Colonic mucosa (tissue), 4 donors: ENCODE data around the gene RUNX2. TPM values are rescaled to one million over a fixed set of nuclear protein-coding genes. Genes with fewer than 3 reads are reported as not detected.
"Not testable (repeated sequence)": the region's sequence is repeated elsewhere in the genome, so short reads cannot be mapped to it uniquely, and the experiment has no call there.

ENCODE experiments used
- DNase-seq: peaks from one replicate; pipeline ENCODE4 v3.0.0-alpha.2; 2020
- H3K27ac ChIP-seq: fragments of 200-600 bp; one replicate; pipeline ENCODE4 v1.8.0; 2021
- H3K27me3 ChIP-seq: fragments of 200-600 bp; one replicate; pipeline ENCODE4 v1.8.0; 2021
- H3K36me3 ChIP-seq: fragments of 200-600 bp; one replicate; pipeline ENCODE4 v1.8.0; 2021
- H3K4me1 ChIP-seq: fragments of 200-600 bp; one replicate; pipeline ENCODE4 v1.8.0; 2021; ENCODE audit warnings: mild to moderate bottlenecking
- H3K4me3 ChIP-seq: fragments of 200-600 bp; one replicate; pipeline ENCODE4 v1.8.0; 2021
- H3K9ac ChIP-seq, 2 donors: one replicate each; pipeline ENCODE4 v1.7.0; 2013; ENCODE audit warnings: control low read depth in 2 of 2, low read depth in 2 of 2, low read length in 2 of 2
- H3K9me3 ChIP-seq: fragments of 200-600 bp; one replicate; pipeline ENCODE4 v1.8.0; 2021
- CTCF ChIP-seq: fragments of 200-600 bp; IDR thresholded peaks from one replicate; pipeline ENCODE4 v1.8.0; 2022; ENCODE audit warnings: antibody characterized with exemption, mild to moderate bottlenecking
- intact Hi-C: fragments of 100-400 bp; cut with DNase I; formaldehyde crosslinking; loops from one replicate; pipeline ENCODE4 v1.14.1; 2022
- total RNA-seq, 2 donors: library from RNA; stranded (reverse); fragmentation: NEBNext Ultra II Directional in 1 of 2; extraction: Animal tissue kit (Norgen Biotek cat#: 25700) in 1 of 2; gene quantifications; one replicate each; pipeline ENCODE4 v1.2.1, GENCODE V29; 2021
- donor health status: healthy.
- donor health status: DM: no; HTN: no; CAD: no.
- donor health status: DM: no; HTN: no; CAD: no.

Gene RUNX2
- total RNA-seq, 2 donors from 2014 or later: 1.7 to 2.6 TPM

GRCh38 chr6:45460166-45460565, 132.0 kb downstream of the RUNX2 start:
- Histone ChIP-seq H3K4me1 (no peaks in the 10 kb centered on the region), H3K27ac (no peak overlapping the region), H3K27me3 (no peaks in the 10 kb centered on the region), H3K9me3 (no peaks in the 10 kb centered on the region), H3K36me3 (no peaks in the 10 kb centered on the region), H3K9ac (no peak overlapping the region), H3K4me3 (no peak overlapping the region)
- no peak for TF ChIP-seq CTCF
- intact Hi-C loops: no loop called here
- DNase-seq: no peak

- intact Hi-C loops: no loop called here
- H3K4me1 ChIP-seq: no peaks in the 10 kb centered on the region
- H3K27me3 ChIP-seq: no peaks in the 10 kb centered on the region
- no peak for TF ChIP-seq CTCF
- H3K9ac ChIP-seq: no peak overlapping the region
- no peak overlapping the region for H3K27ac ChIP-seq
- H3K4me3 ChIP-seq: no peak overlapping the region
- no peaks in the 10 kb centered on the region for H3K36me3 ChIP-seq
- no peak for DNase-seq
- no peaks in the 10 kb centered on the region for H3K9me3 ChIP-seq
Observed at GRCh38 chr6:45461486-45461885, 133.4 kb downstream of the RUNX2 start.

GRCh38 chr6:45462190-45463134, 134.3 kb downstream of the RUNX2 start:
- Histone ChIP-seq H3K4me3 (no peak overlapping the region), H3K4me1 (no peaks in the 10 kb centered on the region), H3K27ac (no peak overlapping the region), H3K9ac (no peak overlapping the region), H3K9me3 (no peaks in the 10 kb centered on the region), H3K36me3 (no peaks in the 10 kb centered on the region), H3K27me3 (no peaks in the 10 kb centered on the region)
- intact Hi-C loops: no loop called here
- no peak for TF ChIP-seq CTCF
- DNase-seq: no peak

GRCh38 chr6:45464685-45465084, 136.6 kb downstream of the RUNX2 start:
- no peak overlapping the region for H3K4me3 ChIP-seq
- no peak overlapping the region for H3K9ac ChIP-seq
- H3K27me3 ChIP-seq: no peaks in the 10 kb centered on the region
- no peak for DNase-seq
- no peaks in the 10 kb centered on the region for H3K4me1 ChIP-seq
- H3K36me3 ChIP-seq: no peaks in the 10 kb centered on the region
- TF ChIP-seq CTCF: no peak
- intact Hi-C loops: no loop called here
- no peaks in the 10 kb centered on the region for H3K9me3 ChIP-seq
- H3K27ac ChIP-seq: no peak overlapping the region

- no peak overlapping the region for H3K9ac ChIP-seq
- H3K4me1 ChIP-seq: no peaks in the 10 kb centered on the region
- no peaks in the 10 kb centered on the region for H3K27me3 ChIP-seq
- H3K27ac ChIP-seq: no peak overlapping the region
- TF ChIP-seq CTCF: no peak
- H3K9me3 ChIP-seq: no peaks in the 10 kb centered on the region
- DNase-seq: no peak
- H3K36me3 ChIP-seq: no peaks in the 10 kb centered on the region
- intact Hi-C loops: no loop called here
- H3K4me3 ChIP-seq: no peak overlapping the region
Observed at GRCh38 chr6:45466686-45467085, 138.6 kb downstream of the RUNX2 start.

GRCh38 chr6:45467417-45467816, 139.3 kb downstream of the RUNX2 start:
- H3K9ac ChIP-seq, H3K9me3 ChIP-seq, H3K36me3 ChIP-seq, H3K4me1 ChIP-seq, H3K27me3 ChIP-seq, H3K27ac ChIP-seq, DNase-seq, intact Hi-C loops, H3K4me3 ChIP-seq: not testable (repeated sequence)
